GM23338 (cell line): Measurements from ENCODE around the gene CNMD.

Experiments
- EZH2 ChIP-seq: fragments of 200-600 bp; sonication (generic); IDR thresholded peaks from one replicate; pipeline ENCODE4 v1.8.0; 2017; ENCODE audit warnings: antibody characterized with exemption, mild to moderate bottlenecking, low read depth; ENCODE audit not compliant: unreplicated experiment
- EZH2phosphoT487 ChIP-seq: fragments of 200-600 bp; sonication (generic); IDR thresholded peaks from one replicate; pipeline ENCODE4 v1.8.1; 2018; ENCODE audit warnings: antibody characterized with exemption; ENCODE audit not compliant: unreplicated experiment
- NANOG ChIP-seq: IDR thresholded peaks from 2 replicates; pipeline ENCODE4 v1.6.1; 2016; ENCODE audit warnings: antibody characterized with exemption, borderline replicate concordance
- POLR2AphosphoS5 ChIP-seq: IDR thresholded peaks from 2 replicates; pipeline ENCODE4 v1.6.1; 2016; ENCODE audit warnings: antibody characterized with exemption, low read depth
- REST ChIP-seq: IDR thresholded peaks from one replicate; pipeline ENCODE4 v1.6.1; 2018; ENCODE audit warnings: antibody characterized with exemption; ENCODE audit not compliant: unreplicated experiment
- ZNF114 ChIP-seq: fragments of 250-450 bp; sonication (Bioruptor Pico); IDR thresholded peaks from 2 replicates; pipeline ENCODE4 v1.5.0; 2020; ENCODE audit warnings: mild to moderate bottlenecking, moderate library complexity
- TF ChIP-seq, protein P1 (sequence below), 2 experiments: fragments of 200-600 bp in 1 of 2; sonication (generic) in 1 of 2; conservative IDR thresholded peaks; 2 replicates each; pipeline versions ENCODE4 v1.5.1 to v1.6.1; 2016 to 2017; ENCODE audit warnings: antibody characterized with exemption in 2 of 2, low read depth in 2 of 2, mild to moderate bottlenecking in 2 of 2, moderate library complexity in 1 of 2
- TF ChIP-seq, protein P2 (sequence below): IDR thresholded peaks from 2 replicates; pipeline ENCODE4 v1.6.1; 2016; ENCODE audit warnings: antibody characterized with exemption

DNA sequence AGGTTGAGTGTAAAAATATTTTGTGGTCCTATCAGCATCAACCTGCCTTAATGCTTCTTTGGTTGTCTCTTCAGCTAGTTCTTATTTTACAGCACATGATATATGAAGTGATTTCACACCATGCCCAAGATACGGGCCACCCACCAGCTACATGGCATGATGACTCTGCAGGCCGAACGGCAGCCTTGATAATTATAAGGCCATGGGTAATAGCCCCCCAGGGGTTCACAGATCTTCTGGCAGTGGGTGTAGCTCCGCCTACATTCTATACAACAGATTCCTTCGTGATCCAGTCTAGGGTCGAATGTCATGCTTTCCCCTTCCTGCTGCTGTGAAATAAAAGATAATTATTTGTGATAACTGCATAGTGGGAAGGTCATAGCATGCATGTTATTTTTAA lies 36.1 kb downstream of the CNMD start:
- no peak for TF ChIP-seq REST
- TF ChIP-seq, protein P1, sequence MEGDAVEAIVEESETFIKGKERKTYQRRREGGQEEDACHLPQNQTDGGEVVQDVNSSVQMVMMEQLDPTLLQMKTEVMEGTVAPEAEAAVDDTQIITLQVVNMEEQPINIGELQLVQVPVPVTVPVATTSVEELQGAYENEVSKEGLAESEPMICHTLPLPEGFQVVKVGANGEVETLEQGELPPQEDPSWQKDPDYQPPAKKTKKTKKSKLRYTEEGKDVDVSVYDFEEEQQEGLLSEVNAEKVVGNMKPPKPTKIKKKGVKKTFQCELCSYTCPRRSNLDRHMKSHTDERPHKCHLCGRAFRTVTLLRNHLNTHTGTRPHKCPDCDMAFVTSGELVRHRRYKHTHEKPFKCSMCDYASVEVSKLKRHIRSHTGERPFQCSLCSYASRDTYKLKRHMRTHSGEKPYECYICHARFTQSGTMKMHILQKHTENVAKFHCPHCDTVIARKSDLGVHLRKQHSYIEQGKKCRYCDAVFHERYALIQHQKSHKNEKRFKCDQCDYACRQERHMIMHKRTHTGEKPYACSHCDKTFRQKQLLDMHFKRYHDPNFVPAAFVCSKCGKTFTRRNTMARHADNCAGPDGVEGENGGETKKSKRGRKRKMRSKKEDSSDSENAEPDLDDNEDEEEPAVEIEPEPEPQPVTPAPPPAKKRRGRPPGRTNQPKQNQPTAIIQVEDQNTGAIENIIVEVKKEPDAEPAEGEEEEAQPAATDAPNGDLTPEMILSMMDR (conservative IDR thresholded peaks at IDR 0.05; ENCODE audit: low read depth in 2 of 2) = no peak
- TF ChIP-seq ZNF114 (CRISPR knock-in tag) = no peak
- no peak for TF ChIP-seq EZH2
- no peak for TF ChIP-seq POLR2AphosphoS5
- TF ChIP-seq, protein P2, sequence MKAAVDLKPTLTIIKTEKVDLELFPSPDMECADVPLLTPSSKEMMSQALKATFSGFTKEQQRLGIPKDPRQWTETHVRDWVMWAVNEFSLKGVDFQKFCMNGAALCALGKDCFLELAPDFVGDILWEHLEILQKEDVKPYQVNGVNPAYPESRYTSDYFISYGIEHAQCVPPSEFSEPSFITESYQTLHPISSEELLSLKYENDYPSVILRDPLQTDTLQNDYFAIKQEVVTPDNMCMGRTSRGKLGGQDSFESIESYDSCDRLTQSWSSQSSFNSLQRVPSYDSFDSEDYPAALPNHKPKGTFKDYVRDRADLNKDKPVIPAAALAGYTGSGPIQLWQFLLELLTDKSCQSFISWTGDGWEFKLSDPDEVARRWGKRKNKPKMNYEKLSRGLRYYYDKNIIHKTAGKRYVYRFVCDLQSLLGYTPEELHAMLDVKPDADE = no peak
- no peak for TF ChIP-seq EZH2phosphoT487
- TF ChIP-seq NANOG = no peak
